ENCODE data around the gene ARHGEF10L.

The ARHGEF10L gene

GRCh38 chr1:17640975-17641374, 101.5 kb downstream of the ARHGEF10L start:
- TF ChIP-seq GATA3 (IDR thresholded peaks at IDR 0.05; ENCODE audit: low read depth, low read length) (no peak), GATA2 (IDR thresholded peaks at IDR 0.05; ENCODE audit: low read depth, low read length) (no peak)

- no peak for TF ChIP-seq GATA2 (IDR thresholded peaks at IDR 0.05; ENCODE audit: low read depth, low read length)
- TF ChIP-seq GATA3 (IDR thresholded peaks at IDR 0.05; ENCODE audit: low read depth, low read length), result no peak
These were observed 102.7 kb downstream of the ARHGEF10L start for GRCh38 chr1:17642169-17642568.

GRCh38 chr1:17642943-17643342, 103.4 kb downstream of the ARHGEF10L start:
- no peak for TF ChIP-seq GATA2 (IDR thresholded peaks at IDR 0.05; ENCODE audit: low read depth, low read length)
- TF ChIP-seq GATA3 (IDR thresholded peaks at IDR 0.05; ENCODE audit: low read depth, low read length), result no peak

- TF ChIP-seq GATA3 (IDR thresholded peaks at IDR 0.05; ENCODE audit: low read depth, low read length) (no peak), GATA2 (IDR thresholded peaks at IDR 0.05; ENCODE audit: low read depth, low read length) (no peak)
These were observed 104.6 kb downstream of the ARHGEF10L start for GRCh38 chr1:17643861-17644703.

GRCh38 chr1:17645068-17645911, 105.8 kb downstream of the ARHGEF10L start:
- TF ChIP-seq GATA3 (IDR thresholded peaks at IDR 0.05; ENCODE audit: low read depth, low read length) (no peak), GATA2 (IDR thresholded peaks at IDR 0.05; ENCODE audit: low read depth, low read length) (no peak)

- no peak for TF ChIP-seq GATA3 (IDR thresholded peaks at IDR 0.05; ENCODE audit: low read depth, low read length)
- no peak for TF ChIP-seq GATA2 (IDR thresholded peaks at IDR 0.05; ENCODE audit: low read depth, low read length)
These were observed 107.2 kb downstream of the ARHGEF10L start for GRCh38 chr1:17646444-17647280.

GRCh38 chr1:17648457-17649145, 109.1 kb downstream of the ARHGEF10L start:
- TF ChIP-seq GATA3 (IDR thresholded peaks at IDR 0.05; ENCODE audit: low read depth, low read length), result no peak

GRCh38 chr1:17649371-17650106, 110.0 kb downstream of the ARHGEF10L start:
- no peak for TF ChIP-seq GATA2 (IDR thresholded peaks at IDR 0.05; ENCODE audit: low read depth, low read length)
- TF ChIP-seq GATA3 (IDR thresholded peaks at IDR 0.05; ENCODE audit: low read depth, low read length), result no peak

GRCh38 chr1:17653276-17653675, 113.8 kb downstream of the ARHGEF10L start:
- TF ChIP-seq GATA3 (IDR thresholded peaks at IDR 0.05; ENCODE audit: low read depth, low read length) (no peak), GATA2 (IDR thresholded peaks at IDR 0.05; ENCODE audit: low read depth, low read length) (no peak)

- TF ChIP-seq GATA3 (IDR thresholded peaks at IDR 0.05; ENCODE audit: low read depth, low read length), result no peak
- no peak for TF ChIP-seq GATA2 (IDR thresholded peaks at IDR 0.05; ENCODE audit: low read depth, low read length)
These were observed 114.3 kb downstream of the ARHGEF10L start for GRCh38 chr1:17653728-17654351.

- TF ChIP-seq GATA3 (IDR thresholded peaks at IDR 0.05; ENCODE audit: low read depth, low read length) (no peak), GATA2 (IDR thresholded peaks at IDR 0.05; ENCODE audit: low read depth, low read length) (no peak)
These were observed 115.0 kb downstream of the ARHGEF10L start for GRCh38 chr1:17654519-17654918.

GRCh38 chr1:17655169-17655568, 115.7 kb downstream of the ARHGEF10L start:
- TF ChIP-seq GATA2 (IDR thresholded peaks at IDR 0.05; ENCODE audit: low read depth, low read length) (no peak), GATA3 (IDR thresholded peaks at IDR 0.05; ENCODE audit: low read depth, low read length) (no peak)

Measured in SH-SY5Y (cell line).